Stimulated activated naive CD4-positive, alpha-beta T cell (primary cell): ENCODE measurements around the gene DLGAP1.
"Not testable (repeated sequence)": the region's sequence is repeated elsewhere in the genome, so short reads cannot be mapped to it uniquely, and the experiment has no call there.

ENCODE experiments used
- DNase-seq, 6 experiments: peaks; one replicate each; lab custom pipeline; 2025; lab: John Stamatoyannopoulos, UW

DLGAP1 gene

DNA sequence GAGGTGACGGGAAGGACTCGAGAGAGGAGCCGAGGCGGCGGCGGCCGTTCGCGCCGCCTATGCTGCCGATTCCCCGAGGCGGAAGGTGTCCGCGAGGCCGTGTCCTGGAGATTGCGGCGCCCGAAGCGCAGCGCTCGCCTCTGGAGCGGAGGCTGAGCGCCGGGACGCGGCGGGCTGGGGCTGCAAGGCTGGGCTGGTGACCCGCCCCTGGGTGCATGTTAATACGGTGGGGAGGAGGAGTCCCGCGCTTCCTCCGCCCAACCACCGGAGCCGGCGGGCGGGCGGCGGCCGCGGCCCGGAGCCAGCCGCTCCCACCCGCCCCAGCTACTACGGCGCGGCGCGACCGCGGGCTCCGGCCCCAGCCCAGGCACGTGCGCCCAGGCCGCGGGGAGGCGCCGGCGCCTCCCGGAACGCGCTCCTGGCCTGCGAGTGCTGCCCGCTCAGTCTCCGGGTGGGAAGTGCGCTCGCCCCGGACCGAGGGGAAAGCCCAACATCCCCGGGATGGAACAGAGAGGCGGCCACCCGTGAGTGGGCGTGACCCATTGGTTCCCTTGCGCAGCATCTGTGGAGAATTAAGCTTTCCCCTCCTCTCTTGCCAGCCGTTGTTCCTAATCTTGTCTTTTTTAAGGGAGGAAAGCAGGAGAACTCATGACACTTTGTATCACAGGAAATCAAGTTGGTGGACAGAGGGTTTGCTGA is at the start of gene DLGAP1:
TSS of gene DLGAP1 (minus strand) at position 195 of the 699 bp plus-strand sequence.
- no peak for DNase-seq

DNA sequence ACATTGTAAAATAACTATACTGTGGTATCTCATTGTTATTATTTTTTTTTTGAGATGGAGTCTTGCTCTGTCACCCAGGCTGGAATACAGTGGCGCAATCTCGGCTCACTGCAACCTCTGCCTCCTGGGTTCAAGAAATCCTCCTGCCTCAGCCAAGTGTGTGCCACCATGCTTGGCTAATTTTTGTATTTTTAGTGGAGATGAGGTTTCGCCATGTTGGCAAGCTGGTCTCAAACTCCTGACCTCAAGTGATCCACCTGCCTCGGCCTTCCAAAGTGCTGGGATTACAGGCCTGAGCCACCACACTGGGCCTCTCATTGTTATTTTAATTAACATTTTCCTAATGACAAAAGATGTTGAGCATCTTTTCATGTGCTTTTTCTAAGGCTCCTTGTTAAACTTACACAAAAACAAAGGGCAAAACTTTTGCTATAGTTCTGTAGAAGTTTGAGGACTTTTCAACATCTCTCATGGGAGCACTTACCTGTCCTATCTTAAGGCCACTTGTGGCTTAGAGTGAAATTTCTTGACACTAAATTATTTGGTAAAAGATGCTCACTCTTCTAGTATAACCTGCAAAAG is 39.7 kb upstream of the DLGAP1 start:
- DNase-seq: not testable (repeated sequence)

DNA sequence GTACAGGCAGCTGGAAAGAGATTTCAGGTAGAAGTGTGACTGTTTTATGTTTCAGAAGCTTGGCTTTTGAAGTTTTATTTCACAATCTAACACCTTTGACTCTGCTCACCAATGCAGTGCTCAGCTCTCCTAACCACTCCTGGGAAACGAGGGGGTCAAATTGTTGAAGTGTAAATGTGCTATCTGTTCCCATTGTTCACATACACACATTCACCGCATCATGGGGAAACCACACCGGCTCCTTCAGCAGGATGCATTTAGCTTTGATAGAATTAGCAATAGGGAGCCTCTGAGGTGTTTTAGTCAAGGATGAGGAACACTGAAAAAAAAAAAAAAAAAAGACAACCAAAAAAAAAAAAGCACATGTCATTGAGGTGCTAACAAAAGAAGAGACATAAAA is 13.4 kb upstream of the DLGAP1 start:
- DNase-seq: no peak

DNA sequence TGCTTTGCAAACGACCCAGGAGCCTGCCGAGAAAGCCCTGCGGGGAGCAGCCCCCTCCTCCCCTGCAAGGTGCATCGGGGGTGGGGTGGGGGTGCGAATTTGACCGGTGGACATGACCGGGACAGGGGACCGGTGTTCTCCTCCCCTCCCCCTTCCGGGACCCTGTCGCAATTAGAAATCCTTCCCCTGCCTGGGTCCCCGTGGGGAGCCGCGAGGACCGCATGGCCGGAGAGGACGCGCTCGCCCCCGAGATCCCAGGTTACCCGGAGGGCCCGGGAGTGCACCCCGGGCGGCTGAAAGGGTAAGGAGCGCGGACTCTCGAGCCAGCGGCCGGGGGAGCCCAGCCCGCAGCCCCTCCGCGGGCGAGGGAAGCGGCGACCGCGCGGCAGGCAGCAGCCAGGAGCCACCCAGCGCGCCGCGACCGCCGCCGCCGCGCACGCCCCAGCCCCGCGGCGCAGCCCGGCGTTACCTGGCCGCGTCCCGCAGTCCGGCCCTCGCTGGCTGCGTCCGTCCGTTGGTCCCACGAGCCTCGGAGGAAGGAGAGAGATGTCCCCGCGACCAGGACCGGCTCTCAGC is 482 bp downstream of the DLGAP1 start:
- DNase-seq: no peak

DNA sequence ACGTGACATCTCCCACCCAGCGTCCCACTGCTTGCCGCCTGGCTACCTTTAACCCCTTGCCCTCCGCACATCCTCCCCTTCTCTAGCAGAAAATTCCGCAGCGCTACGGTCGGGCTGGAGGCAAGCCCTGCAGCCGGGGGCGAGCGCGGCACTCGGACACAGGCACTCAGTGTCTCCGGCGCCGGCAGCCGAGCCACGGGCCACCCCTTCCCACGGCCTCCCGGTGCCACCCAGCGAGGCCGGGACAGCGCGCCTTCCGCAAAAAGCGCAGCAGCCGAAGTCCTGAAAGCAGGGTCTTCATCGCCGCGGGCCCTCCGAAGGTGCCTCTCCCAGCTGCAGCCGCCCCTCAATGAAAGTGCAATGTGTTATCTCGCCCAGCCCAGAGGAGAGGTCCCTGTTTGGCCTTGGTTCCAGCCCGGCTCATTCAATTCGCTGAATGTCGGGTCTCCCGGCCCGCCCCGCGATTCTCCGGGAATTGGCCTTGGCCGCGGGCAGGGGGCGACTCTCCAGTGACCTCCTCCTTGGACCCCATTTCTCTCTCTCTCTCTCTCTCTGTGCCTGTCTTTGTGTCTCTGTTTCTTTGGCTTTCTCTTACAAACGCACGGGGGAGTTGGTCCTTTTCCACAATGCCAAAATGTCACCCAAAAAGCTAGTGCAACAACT is 1.1 kb downstream of the DLGAP1 start:
- DNase-seq: no peak

DNA sequence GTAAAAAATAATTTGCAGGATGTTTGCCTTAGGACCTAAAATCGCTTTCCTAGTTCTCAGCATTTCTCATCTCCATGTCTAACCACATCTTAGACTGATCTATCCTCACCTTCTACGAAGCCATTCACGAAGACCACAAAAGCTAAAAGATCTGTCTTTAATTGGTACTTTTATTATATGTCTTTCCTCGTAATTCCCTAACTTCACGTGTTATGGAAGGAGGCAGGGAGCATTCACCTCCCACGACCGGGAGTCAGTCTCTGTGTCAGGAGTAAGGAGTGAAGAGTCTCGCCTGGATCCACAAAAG is 1.6 kb downstream of the DLGAP1 start:
- DNase-seq: no peak

DNA sequence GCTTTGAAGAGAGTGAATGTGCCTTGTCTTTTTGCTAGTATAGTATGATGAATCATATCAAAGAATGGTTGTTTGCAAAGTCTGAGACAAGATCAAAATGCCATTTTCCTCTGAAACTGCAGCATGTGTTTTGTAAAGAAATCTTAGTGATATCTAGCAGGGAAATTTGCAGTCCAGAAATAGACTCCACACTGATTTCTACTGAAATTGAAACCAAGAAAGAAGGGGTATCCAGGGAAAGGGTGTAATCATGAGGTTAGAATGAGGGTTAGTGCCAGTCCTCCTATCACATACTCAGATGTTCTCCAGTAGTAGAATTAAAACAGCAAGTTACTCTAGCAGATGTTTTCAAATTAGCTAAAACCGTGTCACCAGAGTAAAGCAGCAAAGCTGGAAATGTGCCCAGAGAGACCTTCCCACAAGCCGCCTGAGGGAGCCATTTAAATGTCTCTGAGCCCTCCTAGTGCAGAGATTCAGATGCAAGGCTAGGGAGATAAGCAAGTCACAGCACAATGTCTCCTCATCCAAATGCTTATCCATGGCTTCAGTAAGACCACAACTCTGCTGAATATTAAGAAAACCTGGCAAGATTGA is 4.9 kb downstream of the DLGAP1 start:
- no peak for DNase-seq

DNA sequence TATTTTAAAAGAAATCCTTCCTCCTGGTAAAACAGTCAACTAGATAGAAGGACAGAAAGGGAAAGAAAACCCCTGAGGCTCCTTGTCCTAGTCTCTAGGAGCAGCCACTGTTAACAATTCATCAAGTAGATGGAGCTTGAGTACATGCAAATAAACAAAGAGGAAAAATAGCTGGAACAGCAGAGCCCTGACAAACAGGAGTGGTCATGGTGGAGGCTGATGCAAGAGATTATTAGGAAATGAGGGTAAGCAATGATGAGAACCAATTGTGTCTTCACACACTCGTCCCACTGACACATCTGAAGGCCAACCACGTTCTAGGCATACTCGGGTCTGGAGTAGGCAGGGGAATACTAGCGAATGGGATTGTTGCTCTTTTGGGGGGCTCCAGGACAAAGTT is 9.2 kb downstream of the DLGAP1 start:
- no peak for DNase-seq

DNA sequence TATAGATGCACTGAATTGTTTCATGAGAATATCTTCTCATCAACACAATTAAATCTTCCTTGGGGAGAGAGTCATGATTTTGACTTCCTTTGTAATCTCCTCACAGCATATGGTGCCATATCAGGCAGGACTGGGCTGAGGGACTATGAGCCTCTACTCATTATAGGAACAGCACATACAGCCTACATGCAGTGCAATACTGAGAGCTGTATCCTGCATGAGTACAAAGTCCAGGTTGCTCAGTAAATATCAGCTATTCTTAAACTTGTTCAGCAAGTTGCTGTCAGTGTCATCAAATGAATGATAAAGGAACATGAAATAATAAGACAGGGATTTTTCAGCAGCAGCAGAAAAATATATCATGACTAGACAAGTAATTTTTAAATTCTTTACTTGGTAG is 10.8 kb downstream of the DLGAP1 start:
- no peak for DNase-seq

DNA sequence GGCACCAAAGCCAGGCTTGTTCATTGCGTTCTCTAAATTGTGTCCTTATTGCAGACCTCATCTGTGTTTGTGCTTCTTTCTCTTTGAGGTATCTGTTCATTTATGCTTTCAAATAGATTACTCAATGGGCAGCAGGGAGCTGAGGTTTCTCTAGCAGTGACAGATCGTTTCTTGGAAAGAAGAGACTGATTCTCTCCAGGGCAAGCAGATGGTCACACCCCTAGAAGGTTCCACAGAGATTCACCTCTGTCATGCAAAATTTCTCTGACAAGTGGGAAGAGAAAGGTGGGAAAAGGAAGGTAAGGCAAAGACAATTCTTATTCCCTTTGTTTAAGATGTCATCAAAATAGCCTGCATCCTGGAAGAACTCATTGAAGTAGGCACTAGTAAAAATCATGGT is 14.0 kb downstream of the DLGAP1 start:
- no peak for DNase-seq

DNA sequence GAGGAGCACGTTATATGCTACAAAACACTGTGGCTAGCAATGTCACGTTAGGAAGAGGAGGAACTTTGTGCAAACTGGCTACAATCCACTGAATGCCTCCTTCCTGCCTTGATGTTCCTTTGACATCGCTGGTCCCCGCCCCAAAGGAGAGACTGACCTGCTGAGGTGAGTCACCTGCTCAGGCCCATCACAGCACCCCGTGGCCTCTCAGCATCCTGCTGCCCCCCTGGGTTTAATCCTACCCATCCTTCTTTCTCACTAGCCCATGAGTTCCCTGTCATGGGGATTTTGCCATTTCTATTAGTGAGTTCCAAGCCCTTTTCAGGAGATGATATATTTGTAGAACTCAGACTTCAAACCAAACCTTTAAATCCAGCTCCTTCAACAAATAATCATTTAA is 16.2 kb downstream of the DLGAP1 start:
- DNase-seq: no peak

DNA sequence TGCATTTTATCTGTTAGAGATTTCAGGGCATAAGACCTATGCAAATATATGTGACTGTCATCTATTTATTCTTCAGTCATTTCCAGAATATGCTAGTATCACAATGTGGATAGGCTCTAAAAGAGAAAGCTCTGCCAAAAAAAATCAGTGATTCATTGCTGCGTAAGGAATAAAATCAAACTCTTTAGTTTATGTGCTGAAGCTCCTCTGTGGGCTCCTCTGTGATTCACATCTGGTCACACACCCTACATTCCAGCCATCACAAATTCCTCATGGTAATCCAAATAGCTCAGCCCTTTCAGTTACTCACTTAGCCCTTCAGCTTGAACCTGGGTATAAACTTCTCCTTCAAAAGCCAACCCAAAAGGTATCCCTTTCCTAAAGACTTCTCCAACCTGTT is 21.4 kb downstream of the DLGAP1 start:
- DNase-seq: no peak

DNA sequence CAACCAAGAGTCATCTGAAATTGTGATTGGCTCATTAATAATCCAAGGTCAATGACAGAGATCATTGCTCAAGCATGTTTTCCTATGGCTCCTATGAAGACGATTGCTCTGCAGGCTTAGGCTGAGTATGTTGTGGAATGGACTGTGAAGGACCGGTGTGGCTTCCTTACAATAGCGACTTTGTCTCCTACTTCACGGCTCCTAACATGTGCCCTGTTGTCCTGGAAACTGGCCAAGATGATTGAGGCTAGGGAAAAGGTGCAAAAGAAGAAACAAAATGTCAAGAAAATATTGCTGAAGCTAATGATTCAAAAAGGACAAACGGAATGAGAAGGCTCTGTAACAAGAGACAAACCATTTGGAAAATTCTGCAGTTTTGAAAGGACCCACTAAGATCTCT is 24.3 kb downstream of the DLGAP1 start:
- DNase-seq: no peak

DNA sequence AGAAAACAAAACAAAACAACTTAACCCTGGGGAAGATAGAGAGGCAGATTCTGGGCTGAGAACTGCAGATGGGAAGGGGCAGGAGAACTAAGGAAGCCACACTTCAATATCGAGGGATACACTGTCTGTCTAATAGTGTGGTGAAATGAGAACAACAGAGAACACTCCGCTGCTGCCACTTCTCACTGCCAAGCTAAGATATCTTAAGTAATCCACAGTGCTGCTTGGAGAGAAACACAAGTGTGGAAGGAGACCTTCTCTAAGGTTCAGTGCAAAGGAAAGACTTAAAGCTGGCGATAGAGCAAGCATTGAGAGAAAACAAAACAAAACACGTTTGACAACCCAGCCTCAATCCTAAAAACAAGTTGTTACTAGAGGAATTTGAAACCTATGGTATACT is 37.4 kb downstream of the DLGAP1 start:
- DNase-seq: no peak

DNA sequence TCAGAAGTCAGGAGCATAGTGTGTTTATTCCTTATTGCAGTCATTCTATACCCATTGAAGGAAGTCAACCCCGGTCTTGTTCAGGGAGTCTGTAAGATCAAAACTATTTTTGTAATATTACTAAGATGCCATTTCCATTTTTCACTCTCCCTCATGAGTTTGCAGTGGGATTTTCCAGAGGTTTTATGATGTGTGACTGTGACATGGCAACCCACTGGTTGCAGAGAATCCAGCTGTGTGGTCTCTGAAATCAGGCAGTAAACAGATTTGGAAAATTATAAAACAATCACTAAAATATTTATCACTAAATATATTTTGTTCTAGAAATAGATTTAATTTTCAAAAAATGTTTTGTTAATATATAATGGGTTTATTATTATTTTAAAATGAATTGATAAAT is 38.1 kb downstream of the DLGAP1 start:
- no peak for DNase-seq

DNA sequence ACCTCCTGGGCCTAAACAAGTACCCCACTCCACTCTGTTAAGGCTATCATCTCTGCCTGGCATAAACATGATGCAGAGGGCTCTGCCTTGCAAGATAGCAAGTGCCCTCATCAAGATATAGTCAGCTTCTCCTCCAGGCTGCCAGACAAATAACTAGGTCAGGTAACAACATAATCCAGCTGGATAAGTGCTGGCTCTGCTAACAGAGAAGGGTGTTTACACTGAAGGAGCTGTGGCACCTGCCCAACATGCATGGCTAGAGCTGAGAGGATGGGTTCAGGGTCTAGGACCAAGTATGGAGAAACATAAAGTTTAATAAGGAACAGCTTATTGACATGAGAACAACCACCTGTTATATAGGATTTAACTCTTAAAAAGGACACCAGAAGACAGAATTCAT is 42.8 kb downstream of the DLGAP1 start:
- DNase-seq: no peak

DNA sequence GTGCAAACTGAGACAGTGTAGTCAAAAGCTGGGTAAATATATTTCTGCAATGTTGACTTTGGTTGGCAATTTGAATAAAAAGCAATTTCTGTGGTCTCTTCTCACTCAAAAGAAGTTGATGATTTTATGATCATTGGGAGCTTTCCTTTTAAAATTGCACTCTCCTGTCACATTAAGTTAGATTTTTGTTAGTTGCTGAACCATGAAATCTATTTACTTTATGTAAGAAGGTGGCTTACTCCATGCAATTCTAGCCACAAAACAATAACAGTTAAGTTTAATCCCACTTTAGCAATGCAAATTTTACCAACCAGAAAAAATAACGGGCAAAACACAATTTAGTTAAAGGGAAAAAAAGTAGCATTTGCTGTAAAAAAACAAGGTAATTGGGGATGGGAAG is 48.3 kb downstream of the DLGAP1 start:
- no peak for DNase-seq

DNA sequence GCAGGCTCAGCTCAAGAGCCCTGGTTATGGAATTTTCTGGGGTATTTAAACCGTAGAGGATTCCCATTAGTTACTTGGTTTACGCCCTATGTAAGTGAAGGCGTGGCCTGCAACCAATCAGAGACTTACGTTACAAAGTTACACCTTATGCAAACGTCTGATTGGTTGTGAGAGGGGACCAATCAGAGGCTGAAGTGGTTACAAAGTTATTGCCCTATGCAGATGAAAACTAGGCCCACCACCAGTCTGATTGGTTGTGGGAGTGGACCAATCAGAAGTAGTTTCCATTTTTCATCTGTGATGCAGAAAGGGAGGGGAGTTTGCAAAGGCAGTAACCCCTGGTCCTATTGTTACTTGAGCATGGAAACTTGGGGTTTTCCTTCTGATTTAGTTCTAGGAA is 49.1 kb downstream of the DLGAP1 start:
- no peak for DNase-seq

DNA sequence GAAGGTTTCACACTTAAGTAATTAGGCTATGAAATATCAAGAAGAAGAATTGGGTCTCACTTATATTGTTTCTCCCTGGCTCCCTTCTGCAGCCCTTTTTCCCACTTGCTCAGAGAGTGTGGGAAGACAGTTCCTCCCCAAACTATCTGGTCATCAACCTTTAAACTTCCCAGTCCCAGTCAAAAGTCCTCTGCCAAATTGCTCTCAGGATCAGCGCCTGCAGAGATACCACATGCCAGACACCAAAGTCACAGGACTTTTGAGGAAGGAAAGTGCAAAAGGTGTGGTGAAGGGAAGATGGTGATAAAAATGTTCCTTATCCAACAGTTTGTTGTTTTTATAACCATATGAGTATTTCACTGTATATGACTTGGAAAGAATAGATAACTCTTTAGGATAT is 51.3 kb downstream of the DLGAP1 start:
- no peak for DNase-seq

DNA sequence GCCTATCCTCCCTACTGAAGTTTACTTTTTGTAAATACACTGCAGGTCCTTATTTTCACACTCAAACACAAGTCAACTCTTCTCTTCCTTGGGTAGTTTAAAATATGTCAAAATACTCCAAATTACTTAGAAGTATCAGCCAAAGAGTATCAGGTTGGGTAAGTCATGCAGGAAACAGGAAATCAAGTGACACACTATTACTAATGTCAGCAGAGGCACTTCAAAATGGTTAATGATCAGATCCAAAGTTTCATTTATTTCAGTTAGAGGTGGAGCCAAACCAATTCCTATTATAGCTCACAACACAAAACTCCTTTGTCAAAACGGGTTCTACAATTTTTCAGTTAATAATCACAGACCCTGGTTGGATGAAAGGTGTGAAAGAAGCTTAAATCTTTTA is 54.2 kb downstream of the DLGAP1 start:
- DNase-seq: no peak

DNA sequence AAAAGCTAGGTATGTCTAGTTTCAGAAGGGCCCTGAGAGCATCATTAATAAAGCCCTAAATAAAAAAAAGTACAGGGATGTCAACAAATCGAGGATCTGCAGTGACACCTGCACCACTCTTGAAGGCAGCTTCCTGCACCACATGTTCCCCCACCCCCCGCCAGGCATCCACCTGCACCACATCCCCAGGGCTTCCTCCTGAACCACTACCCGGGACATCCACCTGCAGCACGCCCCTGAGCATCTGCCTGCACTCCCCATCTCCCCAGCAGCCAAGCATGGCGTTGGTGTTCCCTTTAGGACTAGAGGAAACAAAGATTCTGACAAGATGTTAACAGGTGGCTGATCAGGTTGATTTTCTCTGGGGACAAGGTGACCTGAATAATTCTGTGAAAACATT is 55.2 kb downstream of the DLGAP1 start:
- no peak for DNase-seq

DNA sequence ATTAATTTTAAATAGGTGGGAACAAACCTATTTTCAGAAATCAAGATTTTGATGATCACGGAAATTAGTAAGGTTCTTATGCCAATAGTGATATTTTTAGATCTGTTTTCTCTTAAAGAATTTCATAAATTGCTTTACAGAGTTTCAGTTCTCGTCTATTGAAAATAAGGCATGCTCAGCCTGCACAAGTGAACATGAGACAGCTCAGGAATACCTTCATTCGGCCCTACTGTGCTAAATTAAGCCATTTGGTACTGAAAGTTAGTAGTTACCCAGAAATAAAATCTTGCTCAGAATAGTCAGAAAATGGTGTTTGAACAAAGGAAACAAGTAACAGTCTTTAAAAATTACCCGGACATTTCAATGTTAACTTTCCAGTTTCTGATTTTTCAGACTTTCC is 60.4 kb downstream of the DLGAP1 start:
- no peak for DNase-seq

DNA sequence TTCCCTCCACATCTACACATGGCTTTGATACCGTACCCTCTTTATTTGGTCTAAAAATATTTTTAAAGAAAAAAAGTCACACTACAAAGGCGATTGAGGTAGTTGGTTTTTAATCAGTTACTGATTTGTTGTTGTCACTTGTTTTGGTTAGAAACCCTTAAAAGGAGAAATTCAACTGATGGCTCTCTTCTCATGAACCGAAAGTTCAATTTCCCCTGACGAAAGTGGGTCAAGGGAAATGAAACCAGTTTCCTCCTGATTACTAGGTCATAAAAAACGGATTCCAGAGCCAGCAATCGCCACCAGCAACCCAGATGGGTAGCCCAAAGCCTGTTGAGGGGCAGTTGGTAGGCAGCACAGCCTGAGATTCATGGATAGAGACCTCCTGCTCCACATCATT is 63.2 kb downstream of the DLGAP1 start:
- DNase-seq: no peak
